Hepatocyte (in vitro differentiated cells): ENCODE results near the gene NR6A1.
"Not testable (repeated sequence)": the region's sequence is repeated elsewhere in the genome, so short reads cannot be mapped to it uniquely, and the experiment has no call there.

Experiments
- EZH2 ChIP-seq: fragments of 200-600 bp; sonication (generic); IDR thresholded peaks from 2 replicates; pipeline ENCODE4 v1.6.1; 2016; ENCODE audit warnings: antibody characterized with exemption, mild to moderate bottlenecking, borderline replicate concordance
- TF ChIP-seq, protein P1 (sequence below): fragments of 200-600 bp; sonication (generic); IDR thresholded peaks from 2 replicates; pipeline ENCODE4 v1.5.1; 2016; ENCODE audit warnings: antibody characterized with exemption, mild to moderate bottlenecking; ENCODE audit not compliant: poor library complexity

DNA sequence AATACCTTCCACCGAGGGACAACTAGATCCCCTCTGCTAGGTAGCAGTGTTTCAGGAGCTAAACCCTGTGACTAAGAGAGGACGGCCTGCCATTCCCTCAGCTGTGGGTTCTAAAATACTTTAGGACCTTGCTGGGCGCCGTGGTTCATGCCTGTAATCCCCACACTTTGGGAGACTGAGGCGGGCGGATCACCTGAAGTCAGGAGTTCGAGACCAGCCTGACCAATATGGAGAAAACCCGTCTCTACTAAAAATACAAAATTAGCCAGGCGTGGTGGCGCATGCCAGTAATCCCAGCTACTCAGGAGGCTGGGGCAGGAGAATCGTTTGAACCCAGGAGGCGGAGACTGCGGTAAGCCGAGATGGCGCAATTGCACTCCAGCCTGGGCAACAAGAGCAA, 1.8 kb upstream of the NR6A1 start:
- TF ChIP-seq, protein P1, sequence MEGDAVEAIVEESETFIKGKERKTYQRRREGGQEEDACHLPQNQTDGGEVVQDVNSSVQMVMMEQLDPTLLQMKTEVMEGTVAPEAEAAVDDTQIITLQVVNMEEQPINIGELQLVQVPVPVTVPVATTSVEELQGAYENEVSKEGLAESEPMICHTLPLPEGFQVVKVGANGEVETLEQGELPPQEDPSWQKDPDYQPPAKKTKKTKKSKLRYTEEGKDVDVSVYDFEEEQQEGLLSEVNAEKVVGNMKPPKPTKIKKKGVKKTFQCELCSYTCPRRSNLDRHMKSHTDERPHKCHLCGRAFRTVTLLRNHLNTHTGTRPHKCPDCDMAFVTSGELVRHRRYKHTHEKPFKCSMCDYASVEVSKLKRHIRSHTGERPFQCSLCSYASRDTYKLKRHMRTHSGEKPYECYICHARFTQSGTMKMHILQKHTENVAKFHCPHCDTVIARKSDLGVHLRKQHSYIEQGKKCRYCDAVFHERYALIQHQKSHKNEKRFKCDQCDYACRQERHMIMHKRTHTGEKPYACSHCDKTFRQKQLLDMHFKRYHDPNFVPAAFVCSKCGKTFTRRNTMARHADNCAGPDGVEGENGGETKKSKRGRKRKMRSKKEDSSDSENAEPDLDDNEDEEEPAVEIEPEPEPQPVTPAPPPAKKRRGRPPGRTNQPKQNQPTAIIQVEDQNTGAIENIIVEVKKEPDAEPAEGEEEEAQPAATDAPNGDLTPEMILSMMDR, result not testable (repeated sequence)
- not testable (repeated sequence) for TF ChIP-seq EZH2
